Progenitor cell of endocrine pancreas (in vitro differentiated cells): Measurements from ENCODE around the gene LMAN2. TPM values are rescaled to one million over a fixed set of nuclear protein-coding genes. Genes with fewer than 3 reads are reported as not detected.
A peak's percentile ranks its signal among the peaks of the same experiment; 100 is the strongest.

ENCODE experiments used
- DNase-seq: peaks from one replicate; pipeline ENCODE4 v3.0.0; 2021; ENCODE audit warnings: low spot score; ENCODE audit not compliant: unreplicated experiment
- H3K27ac Mint-ChIP-seq: 2 replicates; pipeline ENCODE4 v1.8.0; 2021; ENCODE audit warnings: mild to moderate bottlenecking, moderate library complexity, mixed read lengths
- H3K27me3 Mint-ChIP-seq: 2 replicates; pipeline ENCODE4 v1.8.0; 2021; ENCODE audit warnings: mixed read lengths
- H3K36me3 Mint-ChIP-seq: 2 replicates; pipeline ENCODE4 v1.8.0; 2022; ENCODE audit warnings: mixed read lengths; ENCODE audit not compliant: insufficient read depth
- H3K4me1 Mint-ChIP-seq: 2 replicates; pipeline ENCODE4 v1.8.0; 2021; ENCODE audit warnings: low read depth, mixed read lengths
- H3K4me3 Mint-ChIP-seq: 2 replicates; pipeline ENCODE4 v1.8.0; 2021; ENCODE audit warnings: low read depth, mild to moderate bottlenecking, moderate library complexity, mixed read lengths
- H3K9me3 Mint-ChIP-seq: 2 replicates; pipeline ENCODE4 v1.8.0; 2021; ENCODE audit warnings: low read depth, mixed read lengths
- CTCF ChIP-seq: fragments of 200-600 bp; sonication (generic); IDR thresholded peaks from one replicate; pipeline ENCODE4 v1.5.0; 2021; ENCODE audit warnings: antibody characterized with exemption, mild to moderate bottlenecking; ENCODE audit not compliant: unreplicated experiment
- total RNA-seq: library from RNA; stranded (reverse); gene quantifications from 2 replicates; pipeline ENCODE4 v1.2.1, GENCODE V29; 2021

LMAN2 gene
- total RNA-seq, 1 donor from 2014 or later, result 111 TPM

GRCh38 chr5:177315411-177315810 lies 36.1 kb downstream of the LMAN2 start:
- Mint-ChIP-seq H3K9me3 (no peaks in the 10 kb centered on the region), H3K36me3 (peaks cover 5% of the 10 kb centered on the region), H3K27ac (no peak overlapping the region), H3K4me1 (peaks cover 15% of the 10 kb centered on the region), H3K27me3 (no peaks in the 10 kb centered on the region), H3K4me3 (no peak overlapping the region)
- TF ChIP-seq CTCF, result no peak
- no peak for DNase-seq

GRCh38 chr5:177314376-177315342 lies 36.8 kb downstream of the LMAN2 start:
- H3K4me1 Mint-ChIP-seq, result peaks cover 18% of the 10 kb centered on the region
- H3K4me3 Mint-ChIP-seq, result no peak overlapping the region
- peaks cover 5% of the 10 kb centered on the region for H3K36me3 Mint-ChIP-seq
- no peak for DNase-seq
- H3K9me3 Mint-ChIP-seq, result no peaks in the 10 kb centered on the region
- H3K27ac Mint-ChIP-seq, result no peak overlapping the region
- no peak for TF ChIP-seq CTCF
- no peaks in the 10 kb centered on the region for H3K27me3 Mint-ChIP-seq

GRCh38 chr5:177313561-177314259 lies 37.8 kb downstream of the LMAN2 start:
- H3K4me1 Mint-ChIP-seq, result peaks cover 18% of the 10 kb centered on the region
- H3K27ac Mint-ChIP-seq, result peak overlapping the region; percentile 69
- peaks cover 5% of the 10 kb centered on the region for H3K36me3 Mint-ChIP-seq
- DNase-seq, result no peak
- H3K27me3 Mint-ChIP-seq, result no peaks in the 10 kb centered on the region
- no peaks in the 10 kb centered on the region for H3K9me3 Mint-ChIP-seq
- H3K4me3 Mint-ChIP-seq, result no peak overlapping the region
- no peak for TF ChIP-seq CTCF

- no peak for DNase-seq
- peak overlapping the region; percentile 67 for H3K4me3 Mint-ChIP-seq
- peaks cover 12% of the 10 kb centered on the region for H3K4me1 Mint-ChIP-seq
- TF ChIP-seq CTCF, result no peak
- H3K36me3 Mint-ChIP-seq, result peaks cover 4% of the 10 kb centered on the region
- H3K9me3 Mint-ChIP-seq, result no peaks in the 10 kb centered on the region
- H3K27ac Mint-ChIP-seq, result peak overlapping the region; percentile 69
- no peaks in the 10 kb centered on the region for H3K27me3 Mint-ChIP-seq
These were observed 38.8 kb downstream of the LMAN2 start for GRCh38 chr5:177312649-177313181.
